ENCODE measurements around the gene WFDC1.

The WFDC1 gene

GRCh38 chr16:84378099-84378498, 83.4 kb downstream of the WFDC1 start:
- no peak for DNase-seq (ENCODE audit: low read depth)

GRCh38 chr16:84378567-84378966, 83.9 kb downstream of the WFDC1 start:
- no peak for DNase-seq (ENCODE audit: low read depth)

GRCh38 chr16:84379008-84379708, 84.5 kb downstream of the WFDC1 start:
- no peak for DNase-seq (ENCODE audit: low read depth)

Data from HS-27A (cell line).